Sigmoid colon (tissue), 4 donors: ENCODE results near the gene GPX3.

ENCODE experiments used
- EP300 ChIP-seq, 4 donors: sonication (generic); formaldehyde crosslinking; IDR thresholded peaks; one replicate each; pipeline ENCODE4 v1.6.1; 2017; ENCODE audit warnings: antibody characterized with exemption in 4 of 4
- POLR2A ChIP-seq, 2 donors: fragments of 450-650 bp; IDR thresholded peaks; one replicate each; pipeline ENCODE4 v1.6.1; 2016; ENCODE audit warnings: antibody characterized with exemption in 2 of 2, mild to moderate bottlenecking in 2 of 2, moderate library complexity in 2 of 2
- POLR2AphosphoS5 ChIP-seq, 4 donors: sonication (generic); formaldehyde crosslinking; IDR thresholded peaks; one replicate each; pipeline ENCODE4 v1.6.1; 2017; ENCODE audit warnings: antibody characterized with exemption in 4 of 4
- TF ChIP-seq, protein P1 (sequence below), 4 experiments: fragments of 450-650 bp in 3 of 4; fragments of 200-600 bp in 1 of 4; IDR thresholded peaks; one replicate each; pipeline ENCODE4 v1.5.1; 2016 to 2019; ENCODE audit warnings: antibody characterized with exemption in 4 of 4, mild to moderate bottlenecking in 3 of 4, moderate library complexity in 2 of 4

DNA sequence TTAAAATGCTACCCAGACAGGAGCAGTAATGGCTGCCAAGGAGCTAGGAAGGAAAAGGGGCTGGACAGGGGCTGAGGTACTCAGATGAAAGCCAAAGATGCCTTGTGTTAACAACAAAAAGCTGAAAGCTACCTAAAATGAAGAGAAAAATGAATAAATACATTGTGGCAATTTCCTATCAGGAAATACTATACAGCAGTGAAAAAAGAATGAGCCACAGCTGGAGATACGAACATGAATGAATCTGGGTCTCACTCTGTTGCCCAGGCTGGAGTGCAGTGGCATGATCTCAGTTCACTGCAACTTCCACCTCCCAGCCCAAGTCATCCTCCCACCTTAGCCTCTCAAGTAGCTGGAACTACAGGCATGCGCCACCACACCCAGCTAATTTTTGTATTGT lies 54.2 kb downstream of the GPX3 start:
- TF ChIP-seq EP300 (IDR thresholded peaks at IDR 0.05) (no peak), POLR2A (IDR thresholded peaks at IDR 0.05) (no peak), POLR2AphosphoS5 (IDR thresholded peaks at IDR 0.05) (no peak)
- TF ChIP-seq, protein P1, sequence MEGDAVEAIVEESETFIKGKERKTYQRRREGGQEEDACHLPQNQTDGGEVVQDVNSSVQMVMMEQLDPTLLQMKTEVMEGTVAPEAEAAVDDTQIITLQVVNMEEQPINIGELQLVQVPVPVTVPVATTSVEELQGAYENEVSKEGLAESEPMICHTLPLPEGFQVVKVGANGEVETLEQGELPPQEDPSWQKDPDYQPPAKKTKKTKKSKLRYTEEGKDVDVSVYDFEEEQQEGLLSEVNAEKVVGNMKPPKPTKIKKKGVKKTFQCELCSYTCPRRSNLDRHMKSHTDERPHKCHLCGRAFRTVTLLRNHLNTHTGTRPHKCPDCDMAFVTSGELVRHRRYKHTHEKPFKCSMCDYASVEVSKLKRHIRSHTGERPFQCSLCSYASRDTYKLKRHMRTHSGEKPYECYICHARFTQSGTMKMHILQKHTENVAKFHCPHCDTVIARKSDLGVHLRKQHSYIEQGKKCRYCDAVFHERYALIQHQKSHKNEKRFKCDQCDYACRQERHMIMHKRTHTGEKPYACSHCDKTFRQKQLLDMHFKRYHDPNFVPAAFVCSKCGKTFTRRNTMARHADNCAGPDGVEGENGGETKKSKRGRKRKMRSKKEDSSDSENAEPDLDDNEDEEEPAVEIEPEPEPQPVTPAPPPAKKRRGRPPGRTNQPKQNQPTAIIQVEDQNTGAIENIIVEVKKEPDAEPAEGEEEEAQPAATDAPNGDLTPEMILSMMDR (IDR thresholded peaks at IDR 0.05), result no peak
